ENCODE data around the gene DAPP1. TPM values are rescaled to one million over a fixed set of nuclear protein-coding genes. Genes with fewer than 3 reads are reported as not detected.

DAPP1 gene
- total RNA-seq, 4 donors from 2014 or later = 0.73 to 6.3 (median 1.8) TPM

- H3K27me3 ChIP-seq = no peaks in the 10 kb centered on the region
- H3K27ac ChIP-seq = no peak overlapping the region
- no peaks in the 10 kb centered on the region for H3K36me3 ChIP-seq
- WGBS, 2 donors (ENCODE audit: low coverage in 1 of 2) = 95 to 99% methylated on average over 6 to 7 of the region's 7 CpGs
- peaks cover 0 to 20% (median 9%) of the 10 kb centered on the region in 3 donors for H3K4me1 ChIP-seq
- no peak overlapping the region for H3K4me3 ChIP-seq
- H3K9me3 ChIP-seq = no peaks in the 10 kb centered on the region
- TF ChIP-seq EP300 (IDR thresholded peaks at IDR 0.05) = no peak
- no peak for ATAC-seq
Measured at GRCh38 chr4:99834569-99834968, 17.9 kb downstream of the DAPP1 start.

GRCh38 chr4:99835942-99836341, 19.3 kb downstream of the DAPP1 start:
- no peaks in the 10 kb centered on the region for H3K9me3 ChIP-seq
- H3K27ac ChIP-seq = no peak overlapping the region
- H3K4me1 ChIP-seq = peaks cover 0 to 20% (median 9%) of the 10 kb centered on the region in 3 donors
- H3K36me3 ChIP-seq = no peaks in the 10 kb centered on the region
- no peaks in the 10 kb centered on the region for H3K27me3 ChIP-seq
- no peak for TF ChIP-seq CTCF (IDR thresholded peaks at IDR 0.05)
- TF ChIP-seq POLR2AphosphoS5 (IDR thresholded peaks at IDR 0.05) = no peak
- no peak for TF ChIP-seq POLR2A (IDR thresholded peaks at IDR 0.05)
- no peak for TF ChIP-seq EP300 (IDR thresholded peaks at IDR 0.05)
- 85 to 93% methylated on average over 2 of the region's 2 CpGs for WGBS, 2 donors (ENCODE audit: low coverage in 1 of 2)
- no peak overlapping the region for H3K4me3 ChIP-seq
- no peak for ATAC-seq

- H3K4me3 ChIP-seq = no peak overlapping the region
- H3K4me1 ChIP-seq = no peaks in the 10 kb centered on the region
- ATAC-seq = no peak
- H3K9me3 ChIP-seq = no peaks in the 10 kb centered on the region
- 56 to 100% methylated on average over 1 to 2 of the region's 2 CpGs for WGBS, 2 donors (ENCODE audit: low coverage in 1 of 2)
- TF ChIP-seq POLR2A (IDR thresholded peaks at IDR 0.05) (no peak), EP300 (IDR thresholded peaks at IDR 0.05) (no peak), CTCF (IDR thresholded peaks at IDR 0.05) (no peak), POLR2AphosphoS5 (IDR thresholded peaks at IDR 0.05) (no peak)
- H3K36me3 ChIP-seq = no peaks in the 10 kb centered on the region
- no peaks in the 10 kb centered on the region for H3K27me3 ChIP-seq
- no peak overlapping the region for H3K27ac ChIP-seq
Measured at GRCh38 chr4:99838927-99839326, 22.3 kb downstream of the DAPP1 start.

- Histone ChIP-seq H3K4me3 (no peak overlapping the region), H3K27me3 (no peaks in the 10 kb centered on the region), H3K36me3 (no peaks in the 10 kb centered on the region), H3K9me3 (no peaks in the 10 kb centered on the region), H3K27ac (no peak overlapping the region), H3K4me1 (peaks cover 0 to 10% (median 3%) of the 10 kb centered on the region in 3 donors)
- no peak for ATAC-seq
- WGBS, 2 donors (ENCODE audit: low coverage in 1 of 2) = 93 to 97% methylated on average over 4 of the region's 4 CpGs
- TF ChIP-seq CTCF (IDR thresholded peaks at IDR 0.05) (no peak), POLR2AphosphoS5 (IDR thresholded peaks at IDR 0.05) (no peak), POLR2A (IDR thresholded peaks at IDR 0.05) (no peak), EP300 (IDR thresholded peaks at IDR 0.05) (no peak)
Measured at GRCh38 chr4:99841129-99841528, 24.5 kb downstream of the DAPP1 start.

GRCh38 chr4:99843413-99843812, 26.8 kb downstream of the DAPP1 start:
- H3K27ac ChIP-seq = no peak overlapping the region
- H3K9me3 ChIP-seq = no peaks in the 10 kb centered on the region
- no peaks in the 10 kb centered on the region for H3K36me3 ChIP-seq
- H3K4me1 ChIP-seq = peaks cover 0 to 10% (median 3%) of the 10 kb centered on the region in 3 donors
- TF ChIP-seq CTCF (IDR thresholded peaks at IDR 0.05) (no peak), POLR2AphosphoS5 (IDR thresholded peaks at IDR 0.05) (no peak), POLR2A (IDR thresholded peaks at IDR 0.05) (no peak), EP300 (IDR thresholded peaks at IDR 0.05) (no peak)
- no peaks in the 10 kb centered on the region for H3K27me3 ChIP-seq
- ATAC-seq = no peak
- no peak overlapping the region for H3K4me3 ChIP-seq

All from gastroesophageal sphincter (tissue), 4 donors.